AG09309 (cell line): ENCODE results near the gene GAB2.
"Not testable (repeated sequence)": the region's sequence is repeated elsewhere in the genome, so short reads cannot be mapped to it uniquely, and the experiment has no call there.

Experiments used
- DNase-seq: peaks from one replicate; pipeline ENCODE4 v3.0.0-alpha.2; 2010; ENCODE audit warnings: low read depth
- H3K4me3 ChIP-seq: 2 replicates; pipeline ENCODE4 v1.5.1; 2011; ENCODE audit warnings: mild to moderate bottlenecking, low read depth, low read length, moderate library complexity; ENCODE audit not compliant: control insufficient read depth
- TF ChIP-seq, protein P1 (sequence below): IDR thresholded peaks from 2 replicates; pipeline ENCODE4 v1.5.1; 2011; ENCODE audit warnings: mild to moderate bottlenecking, low read depth, low read length, inconsistent platforms; ENCODE audit not compliant: insufficient read depth, control insufficient read depth; ENCODE audit errors: missing control alignments

GAB2 gene

DNA sequence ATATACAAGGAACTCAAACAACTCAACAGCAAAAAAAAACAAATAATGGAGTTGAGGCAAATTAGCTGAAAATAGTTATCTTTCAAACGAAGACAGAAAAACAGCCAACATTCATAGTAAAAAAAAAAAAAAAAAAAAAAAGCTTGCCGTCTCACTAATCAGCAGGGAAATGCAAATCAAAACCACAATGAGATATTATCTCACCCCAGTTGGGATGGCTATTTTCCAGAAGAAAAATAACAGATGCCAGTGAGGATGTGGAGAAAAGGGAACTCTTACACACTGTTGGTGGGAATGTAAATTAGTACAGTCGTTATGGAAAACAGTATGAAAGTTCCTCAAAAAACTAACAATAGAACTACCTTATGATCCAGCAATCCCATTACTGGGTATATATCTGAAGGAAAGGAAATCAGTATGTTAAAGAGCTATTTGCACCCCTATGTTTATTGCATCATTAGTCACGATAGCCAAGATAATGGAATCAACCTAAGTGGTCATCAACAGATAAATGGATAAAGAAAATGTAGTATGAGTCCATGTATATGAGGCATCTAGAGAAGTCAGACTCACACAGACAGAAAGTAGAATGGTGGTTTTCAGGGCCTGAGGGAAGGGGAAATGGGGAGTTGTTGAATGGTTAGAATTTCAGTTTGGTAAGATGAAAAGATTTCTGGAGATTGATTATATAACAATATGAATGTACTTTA is 172.9 kb downstream of the GAB2 start:
- TF ChIP-seq, protein P1, sequence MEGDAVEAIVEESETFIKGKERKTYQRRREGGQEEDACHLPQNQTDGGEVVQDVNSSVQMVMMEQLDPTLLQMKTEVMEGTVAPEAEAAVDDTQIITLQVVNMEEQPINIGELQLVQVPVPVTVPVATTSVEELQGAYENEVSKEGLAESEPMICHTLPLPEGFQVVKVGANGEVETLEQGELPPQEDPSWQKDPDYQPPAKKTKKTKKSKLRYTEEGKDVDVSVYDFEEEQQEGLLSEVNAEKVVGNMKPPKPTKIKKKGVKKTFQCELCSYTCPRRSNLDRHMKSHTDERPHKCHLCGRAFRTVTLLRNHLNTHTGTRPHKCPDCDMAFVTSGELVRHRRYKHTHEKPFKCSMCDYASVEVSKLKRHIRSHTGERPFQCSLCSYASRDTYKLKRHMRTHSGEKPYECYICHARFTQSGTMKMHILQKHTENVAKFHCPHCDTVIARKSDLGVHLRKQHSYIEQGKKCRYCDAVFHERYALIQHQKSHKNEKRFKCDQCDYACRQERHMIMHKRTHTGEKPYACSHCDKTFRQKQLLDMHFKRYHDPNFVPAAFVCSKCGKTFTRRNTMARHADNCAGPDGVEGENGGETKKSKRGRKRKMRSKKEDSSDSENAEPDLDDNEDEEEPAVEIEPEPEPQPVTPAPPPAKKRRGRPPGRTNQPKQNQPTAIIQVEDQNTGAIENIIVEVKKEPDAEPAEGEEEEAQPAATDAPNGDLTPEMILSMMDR, result no peak
- DNase-seq, result no peak
- H3K4me3 ChIP-seq, result no peak overlapping the region

DNA sequence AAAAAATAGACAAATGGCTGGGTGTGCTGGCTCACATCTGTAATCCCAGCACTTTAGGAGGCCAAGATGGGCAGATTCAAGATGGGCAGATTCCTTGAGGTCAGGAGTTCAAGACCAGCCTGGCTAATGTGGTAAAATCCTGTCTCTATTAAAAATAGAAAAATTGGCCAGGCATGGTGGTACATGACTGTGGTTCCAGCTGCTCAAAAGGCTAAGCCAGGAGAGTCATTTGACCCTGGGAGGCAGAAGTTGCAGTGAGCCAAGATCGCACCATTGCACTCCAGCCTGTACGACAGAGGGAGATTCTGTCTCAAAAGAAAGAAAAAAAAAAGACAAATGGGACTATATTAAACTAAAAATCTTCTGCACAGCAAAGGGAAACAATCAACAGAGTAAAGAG is 173.5 kb downstream of the GAB2 start:
- DNase-seq, result no peak
- TF ChIP-seq, protein P1, result no peak
- no peak overlapping the region for H3K4me3 ChIP-seq

DNA sequence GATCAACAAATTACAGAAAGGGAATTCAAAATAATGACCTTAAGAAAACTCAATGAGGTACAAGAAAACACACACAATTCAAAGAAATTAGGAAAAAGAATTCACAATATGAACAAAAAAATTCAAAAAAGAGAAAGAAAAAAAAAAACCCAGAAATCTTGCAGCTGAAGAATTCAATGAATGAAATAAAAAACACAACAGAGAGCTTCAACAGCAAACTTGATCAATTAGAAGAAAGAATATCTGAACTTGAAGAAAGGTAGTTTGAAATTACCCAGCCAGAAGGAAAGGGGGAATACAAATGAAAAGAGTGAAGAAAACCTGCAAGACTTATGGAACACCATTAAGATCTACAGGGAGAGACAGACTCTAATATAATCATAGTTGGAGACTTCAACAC is 176.1 kb downstream of the GAB2 start:
- no peak for DNase-seq
- TF ChIP-seq, protein P1, result no peak
- no peak overlapping the region for H3K4me3 ChIP-seq

DNA sequence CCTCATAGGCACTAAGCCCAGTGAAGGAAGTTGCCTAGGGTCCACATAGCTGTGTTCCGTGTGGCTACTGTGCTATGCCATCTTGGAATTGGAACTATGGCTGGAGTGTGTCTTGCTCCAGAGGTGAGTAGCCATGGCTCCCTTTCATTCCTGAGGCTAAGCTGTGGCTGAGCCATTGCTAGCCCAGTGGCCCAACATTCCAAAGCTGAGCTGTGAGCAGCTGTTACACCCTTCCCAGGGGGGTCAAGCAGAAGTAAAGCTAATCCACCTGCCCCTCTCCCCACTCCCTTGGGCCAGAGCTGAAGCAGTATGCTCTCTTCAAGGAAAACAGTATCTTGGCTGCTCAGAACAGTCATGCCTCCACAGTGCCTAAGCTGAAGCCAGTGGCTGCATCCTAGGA is 177.8 kb downstream of the GAB2 start:
- DNase-seq, result no peak
- H3K4me3 ChIP-seq, result no peak overlapping the region
- TF ChIP-seq, protein P1, result no peak

DNA sequence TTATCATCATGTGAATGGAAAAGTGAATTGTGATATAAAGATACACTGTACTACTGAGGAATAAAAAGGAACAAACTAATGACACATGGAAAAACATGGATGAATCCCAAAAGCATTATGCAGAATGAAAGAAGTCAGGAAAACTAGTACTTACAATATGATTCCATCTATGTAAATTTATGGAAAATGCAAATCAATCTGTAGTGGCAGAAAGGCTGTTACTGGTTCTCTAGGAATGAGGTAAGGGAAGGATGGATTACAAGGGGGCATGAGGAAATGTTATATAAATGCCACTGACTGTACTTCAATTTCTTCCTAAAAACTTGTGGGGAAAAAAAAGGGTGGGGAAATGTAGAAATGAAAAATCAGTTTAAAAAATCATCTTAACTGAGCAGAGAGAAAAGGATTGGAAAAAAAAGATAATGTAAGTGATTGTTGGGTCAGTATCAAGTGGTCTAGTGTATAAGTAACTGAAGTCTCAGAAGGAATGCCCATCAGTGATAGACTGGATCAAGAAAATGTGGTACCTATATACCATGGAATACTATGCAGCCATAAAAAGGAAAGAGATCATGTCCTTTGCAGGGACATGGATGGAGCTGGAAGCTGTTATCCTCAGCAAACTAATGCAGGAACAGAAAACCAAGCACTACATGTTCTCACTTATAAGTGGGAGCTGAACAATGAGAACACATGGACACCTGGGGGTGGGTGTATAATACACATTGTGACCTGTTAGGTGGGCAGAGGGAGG is 180.2 kb downstream of the GAB2 start:
- no peak for DNase-seq
- H3K4me3 ChIP-seq, result no peak overlapping the region
- TF ChIP-seq, protein P1, result no peak

DNA sequence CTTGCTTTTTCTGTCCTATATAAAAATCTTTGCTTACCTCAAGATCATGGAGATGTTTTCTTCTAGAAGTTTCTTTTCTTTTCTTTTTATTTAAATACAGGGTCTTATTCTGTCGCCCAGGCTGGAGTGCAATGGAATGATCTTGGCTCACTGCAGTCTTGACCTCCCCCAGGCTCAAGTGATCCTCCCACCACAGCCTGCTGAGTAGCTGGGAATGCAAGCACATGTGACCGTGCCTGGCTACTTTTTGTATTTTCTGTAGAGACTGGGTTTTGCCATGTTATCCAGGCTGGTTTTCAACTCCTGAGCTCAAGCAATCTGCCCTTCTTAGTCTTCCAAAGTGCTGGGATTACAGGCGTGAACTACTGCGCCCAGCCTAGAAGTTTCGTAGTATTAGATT is 183.6 kb downstream of the GAB2 start:
- no peak for DNase-seq
- TF ChIP-seq, protein P1, result no peak
- no peak overlapping the region for H3K4me3 ChIP-seq

DNA sequence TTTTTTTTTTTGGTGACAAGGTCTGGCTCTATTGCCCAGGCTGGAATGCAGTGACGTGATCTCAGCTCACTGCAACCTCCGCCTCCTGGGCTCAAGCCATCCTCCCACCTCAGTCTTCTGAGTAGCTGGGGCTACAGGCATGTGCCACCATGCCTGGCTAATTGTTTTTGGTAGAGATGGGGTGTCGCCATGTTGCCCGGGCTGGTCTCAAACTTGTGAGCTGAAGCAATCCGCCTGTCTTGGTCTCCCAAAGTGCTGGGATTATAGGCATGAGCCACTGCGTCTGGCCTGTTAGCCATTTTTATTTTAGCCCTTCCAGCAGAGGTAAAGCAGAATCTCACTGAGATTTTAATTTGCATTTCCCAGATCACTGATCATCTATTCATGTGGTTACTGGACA is 184.6 kb downstream of the GAB2 start:
- not testable (repeated sequence) for DNase-seq, H3K4me3 ChIP-seq
